Measurements from ENCODE around the gene IGFALS. TPM values are rescaled to one million over a fixed set of nuclear protein-coding genes. Genes with fewer than 3 reads are reported as not detected.

Gene IGFALS
- total RNA-seq, 3 donors from 2014 or later, result 0.51 to 1.9 (median 1.8) TPM

GRCh38 chr16:1762196-1762878, 31.2 kb downstream of the IGFALS start:
- peaks cover 11% of the 10 kb centered on the region for H3K4me1 ChIP-seq (ENCODE audit: low read depth)
- H3K36me3 ChIP-seq (ENCODE audit: low read depth), result no peaks in the 10 kb centered on the region
- no peak overlapping the region for H3K4me3 ChIP-seq
- TF ChIP-seq CTCF (IDR thresholded peaks at IDR 0.05), result no peak
- no peaks in the 10 kb centered on the region for H3K9me3 ChIP-seq
- intact Hi-C loops (cut with DNase I, micrococcal nuclease), result no loop called here
- ATAC-seq, result no peak
- no peak for DNase-seq

DNA sequence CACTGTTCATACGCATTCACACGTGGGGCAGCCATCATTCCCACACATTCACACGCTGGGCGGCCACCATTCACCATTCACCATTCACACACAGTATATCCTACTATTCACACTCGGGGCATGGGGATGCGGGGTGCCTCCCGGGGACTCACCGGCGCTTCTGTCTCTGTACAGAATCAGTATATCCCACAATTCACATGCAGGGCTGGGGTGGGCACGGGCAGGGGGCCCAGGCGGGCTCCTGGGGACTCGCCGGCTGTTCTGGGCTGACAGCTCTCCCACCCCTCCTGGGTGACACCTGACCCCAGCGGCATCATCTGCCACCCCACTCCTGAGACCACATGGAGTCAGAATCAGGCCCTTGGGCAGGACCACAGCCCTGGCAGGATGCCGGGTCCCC, 31.8 kb downstream of the IGFALS start:
- intact Hi-C loops (cut with DNase I, micrococcal nuclease), result no loop called here
- no peak for ATAC-seq
- Histone ChIP-seq H3K9me3 (no peaks in the 10 kb centered on the region), H3K4me1 (ENCODE audit: low read depth) (peaks cover 17% of the 10 kb centered on the region), H3K4me3 (no peak overlapping the region), H3K36me3 (ENCODE audit: low read depth) (no peaks in the 10 kb centered on the region)
- no peak for DNase-seq
- TF ChIP-seq CTCF (IDR thresholded peaks at IDR 0.05), result no peak

GRCh38 chr16:1760911-1761310, 32.6 kb downstream of the IGFALS start:
- no peak for TF ChIP-seq CTCF (IDR thresholded peaks at IDR 0.05)
- Histone ChIP-seq H3K36me3 (ENCODE audit: low read depth) (no peaks in the 10 kb centered on the region), H3K4me3 (no peak overlapping the region), H3K9me3 (no peaks in the 10 kb centered on the region), H3K4me1 (ENCODE audit: low read depth) (peaks cover 20% of the 10 kb centered on the region)
- intact Hi-C loops (cut with DNase I, micrococcal nuclease), result no loop called here
- no peak for DNase-seq
- ATAC-seq, result no peak

DNA sequence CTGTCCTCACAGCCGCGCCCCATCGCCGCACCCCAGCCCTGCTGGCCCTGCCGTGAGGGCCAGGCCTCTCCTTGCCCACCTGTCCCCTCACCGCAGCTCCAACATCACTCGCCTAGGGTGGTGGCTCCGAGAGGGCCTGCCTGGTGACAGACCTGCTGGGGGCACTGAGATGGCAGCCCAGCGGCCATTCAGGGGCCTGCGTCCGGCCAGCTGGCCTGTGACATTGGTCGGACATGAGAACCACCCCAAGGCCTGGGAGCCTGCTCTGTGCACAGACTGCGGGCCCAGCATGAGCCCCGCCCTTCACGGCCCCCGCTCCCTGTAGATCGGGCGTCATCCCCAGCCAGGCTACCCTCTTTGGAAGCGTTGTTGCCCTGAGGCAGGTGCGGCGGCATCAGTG, 34.0 kb downstream of the IGFALS start:
- Histone ChIP-seq H3K4me1 (ENCODE audit: low read depth) (peaks cover 20% of the 10 kb centered on the region), H3K9me3 (no peaks in the 10 kb centered on the region), H3K4me3 (no peak overlapping the region), H3K36me3 (ENCODE audit: low read depth) (no peaks in the 10 kb centered on the region)
- DNase-seq (peak in 1 of 3 donors; percentile 32), ATAC-seq (no peak)
- no peak for TF ChIP-seq CTCF (IDR thresholded peaks at IDR 0.05)
- intact Hi-C loops (cut with DNase I, micrococcal nuclease), result no loop called here

DNA sequence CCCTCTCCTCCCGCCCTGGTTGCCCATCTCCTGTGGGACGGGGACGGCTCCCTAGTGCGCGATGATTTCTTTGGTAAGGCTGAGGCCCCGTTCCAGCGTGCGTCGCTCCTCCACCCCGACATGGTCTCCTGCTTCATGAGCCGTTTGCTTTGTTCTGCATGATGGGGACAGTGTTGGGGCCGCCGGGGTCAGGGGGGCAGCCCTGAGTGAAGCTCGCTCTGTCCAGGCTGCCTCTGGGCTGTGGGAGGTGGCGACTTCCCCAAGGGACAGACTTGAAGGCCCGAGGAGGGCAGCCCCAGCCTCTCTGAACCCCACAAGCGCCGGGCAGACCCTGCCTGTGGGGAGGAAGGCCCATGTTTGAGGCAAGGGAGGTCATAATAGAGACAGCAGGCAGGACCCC, 34.6 kb downstream of the IGFALS start:
- no peak overlapping the region for H3K4me3 ChIP-seq
- no peaks in the 10 kb centered on the region for H3K36me3 ChIP-seq (ENCODE audit: low read depth)
- intact Hi-C loops (cut with DNase I, micrococcal nuclease), result no loop called here
- DNase-seq (peak in 1 of 3 donors; percentile 27), ATAC-seq (no peak)
- no peak for TF ChIP-seq CTCF (IDR thresholded peaks at IDR 0.05)
- H3K9me3 ChIP-seq, result no peaks in the 10 kb centered on the region
- peaks cover 20% of the 10 kb centered on the region for H3K4me1 ChIP-seq (ENCODE audit: low read depth)
